Left ventricle myocardium inferior (tissue), 1 donor: ENCODE data around the gene ANKLE2. TPM values are rescaled to one million over a fixed set of nuclear protein-coding genes. Genes with fewer than 3 reads are reported as not detected.
A peak's percentile ranks its signal among the peaks of the same experiment; 100 is the strongest.

Experiments used
- DNase-seq: peaks from one replicate; pipeline ENCODE4 v3.0.0-alpha.2; 2020
- H3K27ac ChIP-seq: fragments of 200-600 bp; replicated peaks from 2 replicates; pipeline ENCODE4 v1.8.0; 2021
- H3K27me3 ChIP-seq: fragments of 200-600 bp; 2 replicates; pipeline ENCODE4 v1.8.0; 2021; ENCODE audit warnings: low read depth
- H3K36me3 ChIP-seq: fragments of 200-600 bp; 2 replicates; pipeline ENCODE4 v1.8.0; 2021
- H3K4me1 ChIP-seq: fragments of 200-600 bp; 2 replicates; pipeline ENCODE4 v1.8.0; 2021
- H3K4me3 ChIP-seq: fragments of 200-600 bp; 2 replicates; pipeline ENCODE4 v1.8.0; 2021; ENCODE audit warnings: mild to moderate bottlenecking, moderate library complexity
- H3K9me3 ChIP-seq: fragments of 200-600 bp; replicated peaks from 2 replicates; pipeline ENCODE4 v1.8.0; 2021
- intact Hi-C: fragments of 100-400 bp; cut with micrococcal nuclease; formaldehyde crosslinking; loops from one replicate; pipeline ENCODE4 v1.11.0; 2022
- total RNA-seq: library from RNA; stranded (reverse); fragmentation: NEBNext Ultra II Directional; extraction: Animal tissue kit (Norgen Biotek cat#: 25700); gene quantifications from one replicate; pipeline ENCODE4 v1.2.1, GENCODE V29; 2021
- TF ChIP-seq, protein P1 (sequence below): fragments of 200-600 bp; IDR thresholded peaks from 2 replicates; pipeline ENCODE4 v1.8.0; 2021; ENCODE audit warnings: antibody characterized with exemption, mild to moderate bottlenecking, borderline replicate concordance
- donor health status: DM: no; HTN: yes; CAD: no; lungs with severe emphysema.

The ANKLE2 gene
- total RNA-seq, 1 donor from 2014 or later = 21.2 TPM

DNA sequence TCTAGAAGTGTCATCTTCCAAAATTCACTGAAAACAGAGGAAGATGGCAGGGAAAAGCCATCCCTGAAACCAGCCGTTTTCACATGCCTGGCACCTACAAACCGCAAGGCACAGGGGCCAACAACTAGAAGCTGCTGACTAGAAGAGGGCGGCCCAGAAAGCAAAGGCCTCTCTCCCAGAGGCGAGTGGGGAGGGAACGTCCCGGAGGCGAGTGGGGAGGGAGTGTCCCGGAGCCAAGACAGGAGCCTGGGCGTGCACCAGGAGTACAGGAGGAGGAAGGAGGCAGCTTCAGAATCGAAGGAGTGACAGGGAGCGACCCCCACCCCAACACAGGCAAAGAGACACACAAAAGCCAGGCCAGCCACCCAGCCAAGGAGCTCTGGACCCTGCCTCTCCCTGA is 21.0 kb downstream of the ANKLE2 start:
- peak overlapping the region; percentile 17 for H3K4me3 ChIP-seq
- no peaks in the 10 kb centered on the region for H3K9me3 ChIP-seq
- intact Hi-C loops = no loop called here
- peak overlapping the region; percentile 86 for H3K27ac ChIP-seq
- DNase-seq = no peak
- no peaks in the 10 kb centered on the region for H3K27me3 ChIP-seq
- H3K36me3 ChIP-seq = peaks cover 93% of the 10 kb centered on the region
- TF ChIP-seq, protein P1, sequence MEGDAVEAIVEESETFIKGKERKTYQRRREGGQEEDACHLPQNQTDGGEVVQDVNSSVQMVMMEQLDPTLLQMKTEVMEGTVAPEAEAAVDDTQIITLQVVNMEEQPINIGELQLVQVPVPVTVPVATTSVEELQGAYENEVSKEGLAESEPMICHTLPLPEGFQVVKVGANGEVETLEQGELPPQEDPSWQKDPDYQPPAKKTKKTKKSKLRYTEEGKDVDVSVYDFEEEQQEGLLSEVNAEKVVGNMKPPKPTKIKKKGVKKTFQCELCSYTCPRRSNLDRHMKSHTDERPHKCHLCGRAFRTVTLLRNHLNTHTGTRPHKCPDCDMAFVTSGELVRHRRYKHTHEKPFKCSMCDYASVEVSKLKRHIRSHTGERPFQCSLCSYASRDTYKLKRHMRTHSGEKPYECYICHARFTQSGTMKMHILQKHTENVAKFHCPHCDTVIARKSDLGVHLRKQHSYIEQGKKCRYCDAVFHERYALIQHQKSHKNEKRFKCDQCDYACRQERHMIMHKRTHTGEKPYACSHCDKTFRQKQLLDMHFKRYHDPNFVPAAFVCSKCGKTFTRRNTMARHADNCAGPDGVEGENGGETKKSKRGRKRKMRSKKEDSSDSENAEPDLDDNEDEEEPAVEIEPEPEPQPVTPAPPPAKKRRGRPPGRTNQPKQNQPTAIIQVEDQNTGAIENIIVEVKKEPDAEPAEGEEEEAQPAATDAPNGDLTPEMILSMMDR = no peak
- peaks cover 38% of the 10 kb centered on the region for H3K4me1 ChIP-seq

DNA sequence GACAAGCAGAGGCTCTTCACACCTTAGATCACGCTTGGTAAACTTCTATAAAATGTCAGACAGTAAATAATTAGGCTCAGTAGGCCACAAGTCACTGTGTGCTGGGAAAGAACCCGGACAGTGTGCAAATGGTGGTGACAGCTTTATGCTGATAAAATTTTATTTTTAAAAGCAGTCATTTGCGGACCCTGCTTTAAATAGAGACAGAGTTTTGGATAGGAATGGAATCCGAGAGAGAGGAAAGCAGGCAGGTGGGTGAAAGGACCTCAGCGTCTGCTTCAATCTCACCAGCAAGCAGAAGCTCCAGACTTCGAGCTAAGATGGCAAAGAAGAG is 21.4 kb downstream of the ANKLE2 start:
- no peak for DNase-seq
- Histone ChIP-seq H3K27ac (peak overlapping the region; percentile 86), H3K4me3 (peak overlapping the region; percentile 17), H3K9me3 (no peaks in the 10 kb centered on the region), H3K4me1 (peaks cover 38% of the 10 kb centered on the region), H3K36me3 (peaks cover 93% of the 10 kb centered on the region), H3K27me3 (no peaks in the 10 kb centered on the region)
- TF ChIP-seq, protein P1 = no peak
- intact Hi-C loops = no loop called here

GRCh38 chr12:132739600-132740312 is 21.9 kb downstream of the ANKLE2 start:
- TF ChIP-seq, protein P1 = no peak
- Histone ChIP-seq H3K4me1 (peaks cover 38% of the 10 kb centered on the region), H3K9me3 (no peaks in the 10 kb centered on the region), H3K27me3 (no peaks in the 10 kb centered on the region), H3K36me3 (peaks cover 93% of the 10 kb centered on the region), H3K27ac (peak overlapping the region; percentile 86), H3K4me3 (no peak overlapping the region)
- DNase-seq = no peak
- intact Hi-C loops = no loop called here

DNA sequence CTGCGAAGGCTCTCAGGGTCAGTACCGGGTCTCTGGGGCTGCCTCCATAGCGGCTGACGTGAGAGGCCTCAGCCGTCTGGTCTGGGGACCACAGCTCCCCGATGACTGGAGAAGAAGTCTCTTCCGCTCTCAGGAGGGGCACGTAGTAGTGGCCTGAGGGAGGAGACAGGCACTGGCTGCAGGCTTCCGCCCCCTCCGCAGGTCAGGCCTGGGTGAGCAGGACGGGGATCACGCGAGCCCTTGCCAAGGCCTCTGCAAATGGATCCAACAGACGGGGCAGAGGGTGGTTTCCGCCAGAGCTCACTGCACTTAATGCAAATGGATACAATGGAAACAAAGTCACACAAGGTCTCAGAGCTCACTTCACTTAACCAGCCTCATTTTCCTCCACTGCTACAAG is 24.7 kb downstream of the ANKLE2 start:
- Histone ChIP-seq H3K36me3 (peaks cover 87% of the 10 kb centered on the region), H3K4me1 (peaks cover 33% of the 10 kb centered on the region), H3K27me3 (no peaks in the 10 kb centered on the region), H3K4me3 (no peak overlapping the region), H3K27ac (peak overlapping the region; percentile 40), H3K9me3 (no peaks in the 10 kb centered on the region)
- TF ChIP-seq, protein P1 = no peak
- no peak for DNase-seq
- intact Hi-C loops = no loop called here

DNA sequence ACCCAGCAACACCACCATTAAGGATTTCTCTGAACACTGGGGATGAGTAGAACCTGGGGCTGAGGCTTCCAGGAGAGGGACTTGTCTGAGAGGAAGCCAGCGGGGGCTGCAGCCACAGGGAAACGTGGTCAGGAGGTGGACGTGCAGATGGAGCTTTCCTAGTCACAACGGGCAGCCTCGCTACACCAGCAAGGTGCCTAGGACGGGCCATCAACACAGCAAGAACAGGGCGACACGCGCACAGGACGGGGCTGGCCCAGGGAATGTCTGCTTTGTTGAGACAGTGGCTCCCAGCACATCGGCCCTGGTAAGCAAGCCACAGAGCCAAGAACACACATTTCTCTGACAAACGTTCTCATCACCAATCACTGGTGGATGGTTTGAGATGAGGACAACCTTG is 25.3 kb downstream of the ANKLE2 start:
- TF ChIP-seq, protein P1 = no peak
- no peak for DNase-seq
- Histone ChIP-seq H3K27me3 (no peaks in the 10 kb centered on the region), H3K27ac (peak overlapping the region; percentile 40), H3K36me3 (peaks cover 87% of the 10 kb centered on the region), H3K9me3 (no peaks in the 10 kb centered on the region), H3K4me1 (peaks cover 29% of the 10 kb centered on the region), H3K4me3 (no peak overlapping the region)
- intact Hi-C loops = no loop called here
